HCT116 (cell line): ENCODE measurements around the gene RECQL5. TPM values are rescaled to one million over a fixed set of nuclear protein-coding genes. Genes with fewer than 3 reads are reported as not detected.

Source experiments
- ATAC-seq: fragments of 200-7000 bp; cut with Tn5 transposase; 2 replicates; pipeline ENCODE4 v1.9.1; 2020; ENCODE audit warnings: mild to moderate bottlenecking, moderate library complexity
- BruUV-seq: library from RNA; stranded (reverse); fragments of 400-500 nt; replicated peaks from 2 replicates; lab custom pipeline; 2021; lab: Mats Ljungman, UMichigan
- CTCF ChIA-PET: fragments of 300-600 bp; sonication (Branson Sonifier 250); formaldehyde crosslinking; loops from one replicate; lab custom pipeline; 2021; ENCODE audit warnings: antibody characterized with exemption; lab: Charles Lee
- POLR2A ChIA-PET: fragments of 300-600, 350-600 bp; sonication (Branson Sonifier 250); formaldehyde crosslinking; loops from one replicate; lab custom pipeline; 2021; ENCODE audit warnings: antibody characterized with exemption; lab: Charles Lee
- RAD21 ChIA-PET, 2 experiments: fragments of 300-600 bp; sonication (Branson Sonifier 250); formaldehyde crosslinking; loops; one replicate each; lab custom pipeline; 2023; ENCODE audit warnings: low total read pairs in 2 of 2; ENCODE audit not compliant: uncharacterized antibody in 2 of 2, unreplicated experiment in 2 of 2, low non-redundant PET in 1 of 2; lab: Charles Lee
- DNase-seq: peaks from one replicate; pipeline ENCODE4 v3.0.0-alpha.2; 2010; ENCODE audit warnings: low read depth, low spot score
- H2AFZ ChIP-seq: fragments of 200-600 bp; shearing (Covaris generic), sonication (generic); 2 replicates; pipeline ENCODE4 v1.6.1; 2017; ENCODE audit warnings: low read depth, mixed run types, mixed read lengths, antibody characterized with exemption, low read length; ENCODE audit not compliant: poor library complexity, severe bottlenecking
- H3K27ac ChIP-seq: 2 replicates; pipeline ENCODE4 v1.5.1; 2012; ENCODE audit warnings: low read depth, low read length
- H3K27me3 ChIP-seq: fragments of 200-600 bp; sonication (generic); 2 replicates; pipeline ENCODE4 v1.6.1; 2016; ENCODE audit warnings: mixed run types, low read length, mixed read lengths; ENCODE audit not compliant: insufficient read depth
- H3K36me3 ChIP-seq, 2 experiments: fragments of 200-500 bp in 1 of 2; fragments of 200-600 bp in 1 of 2; sonication (Bioruptor generic) in 1 of 2; sonication (generic) in 1 of 2; 2 replicates each; pipeline versions ENCODE4 v1.5.1 to v1.6.1; 2014 to 2016; ENCODE audit warnings: low read length in 2 of 2, inconsistent platforms in 1 of 2, mixed read lengths in 1 of 2, mixed run types in 1 of 2; ENCODE audit not compliant: insufficient read depth in 2 of 2, control insufficient read depth in 1 of 2
- H3K4me1 ChIP-seq, 2 experiments: fragments of 200-600 bp in 1 of 2; sonication (generic) in 1 of 2; 2 replicates each; pipeline versions ENCODE4 v1.5.1 to v1.6.1; 2012 to 2017; ENCODE audit warnings: low read length in 2 of 2, inconsistent platforms in 1 of 2, mild to moderate bottlenecking in 1 of 2, mixed read lengths in 1 of 2, mixed run types in 1 of 2, moderate library complexity in 1 of 2; ENCODE audit not compliant: insufficient read depth in 2 of 2, control insufficient read depth in 1 of 2
- H3K4me2 ChIP-seq: fragments of 200-600 bp; sonication (generic); 2 replicates; pipeline ENCODE4 v1.6.1; 2017; ENCODE audit warnings: mixed run types, low read length, mixed read lengths
- H3K4me3 ChIP-seq, 2 experiments: fragments of 200-600 bp in 1 of 2; sonication (generic) in 1 of 2; replicated peaks in 1 of 2; 2 replicates each; pipeline ENCODE4 v1.5.1; 2011 to 2016; ENCODE audit warnings: low read length in 2 of 2, control low read depth in 1 of 2, low read depth in 1 of 2, mild to moderate bottlenecking in 1 of 2, mixed read lengths in 1 of 2, mixed run types in 1 of 2
- H3K79me2 ChIP-seq: fragments of 200-600 bp; sonication (generic); 2 replicates; pipeline ENCODE4 v1.6.1; 2017; ENCODE audit warnings: mild to moderate bottlenecking, mixed run types, low read length, moderate library complexity, mixed read lengths; ENCODE audit not compliant: insufficient read depth
- H3K9ac ChIP-seq: fragments of 200-600 bp; sonication (generic); 2 replicates; pipeline ENCODE4 v1.6.1; 2016; ENCODE audit warnings: low read length, mixed read lengths
- H3K9me2 ChIP-seq: fragments of 200-600 bp; sonication (generic), shearing (Covaris generic); 2 replicates; pipeline ENCODE4 v1.6.1; 2017; ENCODE audit warnings: mixed run types, mild to moderate bottlenecking, moderate library complexity; ENCODE audit not compliant: insufficient read depth
- H3K9me3 ChIP-seq, 2 experiments: fragments of 200-500 bp in 1 of 2; fragments of 200-600 bp in 1 of 2; sonication (Bioruptor generic) in 1 of 2; sonication (generic) in 1 of 2; 2 replicates each; pipeline ENCODE4 v1.6.1; 2014 to 2017; ENCODE audit warnings: low read length in 2 of 2, mixed read lengths in 2 of 2, inconsistent platforms in 1 of 2, low read depth in 1 of 2, mild to moderate bottlenecking in 1 of 2, mixed run types in 1 of 2, moderate library complexity in 1 of 2; ENCODE audit not compliant: control insufficient read depth in 1 of 2, insufficient read depth in 1 of 2
- H4K20me1 ChIP-seq: fragments of 200-600 bp; sonication (generic), shearing (Covaris generic); 2 replicates; pipeline ENCODE4 v1.6.1; 2017; ENCODE audit warnings: mixed run types, mild to moderate bottlenecking, moderate library complexity; ENCODE audit not compliant: insufficient read depth
- ELF1 ChIP-seq: IDR thresholded peaks from 2 replicates; pipeline ENCODE4 v1.6.1; 2012; ENCODE audit warnings: low read depth, borderline replicate concordance
- EZH2phosphoT487 ChIP-seq: fragments of 200-600 bp; IDR thresholded peaks from 2 replicates; pipeline ENCODE4 v1.6.1; 2018; ENCODE audit warnings: antibody characterized with exemption, borderline replicate concordance
- JUND ChIP-seq: IDR thresholded peaks from 2 replicates; pipeline ENCODE4 v1.6.1; 2012
- POLR2A ChIP-seq: IDR thresholded peaks from 2 replicates; pipeline ENCODE4 v1.7.0; 2011; ENCODE audit warnings: borderline replicate concordance; ENCODE audit not compliant: insufficient read depth, insufficient read length; ENCODE audit errors: extremely low read depth
- POLR2AphosphoS5 ChIP-seq: IDR thresholded peaks from 2 replicates; pipeline ENCODE4 v1.6.1; 2011; ENCODE audit warnings: mild to moderate bottlenecking, low read depth, low read length, moderate library complexity
- REST ChIP-seq: IDR thresholded peaks from 2 replicates; pipeline ENCODE4 v1.6.1; 2012; ENCODE audit warnings: low read depth
- YY1 ChIP-seq: IDR thresholded peaks from 2 replicates; pipeline ENCODE4 v1.6.1; 2011; ENCODE audit warnings: low read length, low read depth, moderate library complexity, mild to moderate bottlenecking; ENCODE audit not compliant: insufficient replicate concordance; ENCODE audit errors: extremely low read depth
- ZFX ChIP-seq: fragments of 450-650 bp; IDR thresholded peaks from 2 replicates; pipeline ENCODE4 v1.6.1; 2017
- ZNF274 ChIP-seq: fragments of 200-500 bp; sonication (Bioruptor generic); IDR thresholded peaks from 2 replicates; pipeline ENCODE4 v1.6.1; 2014; ENCODE audit warnings: mild to moderate bottlenecking, low read depth, low read length, inconsistent platforms
- intact Hi-C: fragments of 100-400 bp; cut with micrococcal nuclease; formaldehyde crosslinking; loops from 2 replicates; pipeline ENCODE4 v1.10.0; 2022
- total RNA-seq: library from RNA; stranded (reverse); gene quantifications from one replicate; pipeline ENCODE4 v1.2.1, GENCODE V29; 2021; ENCODE audit not compliant: unreplicated experiment
- TF ChIP-seq, protein P1 (sequence below): IDR thresholded peaks from 2 replicates; pipeline ENCODE4 v1.6.1; 2011; ENCODE audit warnings: mild to moderate bottlenecking, low read length, moderate library complexity; ENCODE audit not compliant: insufficient replicate concordance; ENCODE audit errors: extremely low read depth
- TF ChIP-seq, protein P2 (sequence below): IDR thresholded peaks from 2 replicates; pipeline ENCODE4 v1.6.1; 2012

RECQL5 gene
- total RNA-seq, 1 experiment from 2014 or later = 83.3 TPM

DNA sequence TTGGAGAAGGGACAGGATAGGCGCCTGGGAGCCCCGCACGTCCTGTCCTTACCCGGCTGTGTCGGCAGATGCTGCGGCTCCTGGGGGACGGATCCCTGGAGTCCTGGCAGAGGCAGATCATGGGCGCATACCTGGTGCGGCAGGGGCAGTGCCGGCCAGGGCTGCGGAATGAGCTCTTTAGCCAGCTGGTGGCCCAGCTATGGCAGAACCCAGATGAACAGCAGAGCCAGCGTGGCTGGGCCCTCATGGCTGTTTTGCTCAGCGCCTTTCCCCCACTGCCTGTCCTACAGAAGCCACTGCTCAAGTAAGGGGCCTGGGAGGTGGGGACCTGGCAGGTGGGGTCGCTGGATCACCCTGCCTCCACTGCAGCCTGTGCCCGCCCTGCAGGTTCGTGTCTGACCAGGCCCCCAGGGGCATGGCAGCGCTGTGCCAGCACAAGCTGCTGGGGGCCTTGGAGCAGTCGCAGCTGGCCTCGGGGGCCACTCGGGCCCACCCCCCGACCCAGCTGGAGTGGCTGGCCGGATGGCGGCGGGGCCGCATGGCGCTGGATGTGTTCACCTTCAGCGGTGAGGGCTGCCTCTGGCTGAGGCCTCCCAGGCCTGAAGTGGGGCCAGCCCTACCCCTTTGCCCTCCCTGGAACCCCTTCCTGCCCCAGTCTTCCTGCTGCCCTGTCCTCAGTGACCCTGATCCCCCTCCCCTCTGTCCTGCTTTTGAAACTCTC is 53.9 kb downstream of the RECQL5 start:
- intact Hi-C loops = no loop called here
- Histone ChIP-seq H3K27me3 (no peaks in the 10 kb centered on the region), H3K27ac (no peak overlapping the region), H4K20me1 (no peaks in the 10 kb centered on the region), H3K36me3 (no peaks in the 10 kb centered on the region), H2AFZ (no peak overlapping the region), H3K79me2 (no peaks in the 10 kb centered on the region)
- ChIA-PET RAD21 (no interaction called here), CTCF (interaction anchor here (1.6 to 6.2 kb wide), 3 partner anchors 12 to 135 kb away, joined by 6 to 43 read pairs (median 36); partner anchors contain the start of gene SMIM5), POLR2A (no interaction called here)
- ATAC-seq (no peak), DNase-seq (no peak)
- TF ChIP-seq POLR2AphosphoS5 = no peak
- TF ChIP-seq, protein P1, sequence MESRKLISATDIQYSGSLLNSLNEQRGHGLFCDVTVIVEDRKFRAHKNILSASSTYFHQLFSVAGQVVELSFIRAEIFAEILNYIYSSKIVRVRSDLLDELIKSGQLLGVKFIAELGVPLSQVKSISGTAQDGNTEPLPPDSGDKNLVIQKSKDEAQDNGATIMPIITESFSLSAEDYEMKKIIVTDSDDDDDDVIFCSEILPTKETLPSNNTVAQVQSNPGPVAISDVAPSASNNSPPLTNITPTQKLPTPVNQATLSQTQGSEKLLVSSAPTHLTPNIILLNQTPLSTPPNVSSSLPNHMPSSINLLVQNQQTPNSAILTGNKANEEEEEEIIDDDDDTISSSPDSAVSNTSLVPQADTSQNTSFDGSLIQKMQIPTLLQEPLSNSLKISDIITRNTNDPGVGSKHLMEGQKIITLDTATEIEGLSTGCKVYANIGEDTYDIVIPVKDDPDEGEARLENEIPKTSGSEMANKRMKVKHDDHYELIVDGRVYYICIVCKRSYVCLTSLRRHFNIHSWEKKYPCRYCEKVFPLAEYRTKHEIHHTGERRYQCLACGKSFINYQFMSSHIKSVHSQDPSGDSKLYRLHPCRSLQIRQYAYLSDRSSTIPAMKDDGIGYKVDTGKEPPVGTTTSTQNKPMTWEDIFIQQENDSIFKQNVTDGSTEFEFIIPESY = no peak
- TF ChIP-seq EZH2phosphoT487 = no peak
- TF ChIP-seq ZNF274 = no peak
- no peak for TF ChIP-seq YY1
- TF ChIP-seq POLR2A = no peak
- no peak for TF ChIP-seq ELF1
- no peak for TF ChIP-seq ZFX
- TF ChIP-seq, protein P2, sequence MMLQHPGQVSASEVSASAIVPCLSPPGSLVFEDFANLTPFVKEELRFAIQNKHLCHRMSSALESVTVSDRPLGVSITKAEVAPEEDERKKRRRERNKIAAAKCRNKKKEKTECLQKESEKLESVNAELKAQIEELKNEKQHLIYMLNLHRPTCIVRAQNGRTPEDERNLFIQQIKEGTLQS = no peak
- TF ChIP-seq REST = no peak
- no peak for TF ChIP-seq JUND
- TF ChIP-seq, all 23 proteins: peak for 0
- Histone ChIP-seq H3K4me3 (no peak overlapping the region), H3K9ac (no peak overlapping the region), H3K9me2 (no peaks in the 10 kb centered on the region), H3K4me1 (peaks cover 24 to 45% of the 10 kb centered on the region in 2 experiments), H3K4me2 (no peak overlapping the region), H3K9me3 (no peaks in the 10 kb centered on the region)
- no TSS peak for BruUV-seq
